HepG2 (cell line): ENCODE results near the gene FOXK2. TPM values are rescaled to one million over a fixed set of nuclear protein-coding genes. Genes with fewer than 3 reads are reported as not detected.

ENCODE experiments used
- ATAC-seq: fragments of 200-7000 bp; cut with Tn5 transposase; 3 replicates; pipeline ENCODE4 v1.9.1; 2020; ENCODE audit warnings: mild to moderate bottlenecking, moderate library complexity
- BruUV-seq: library from RNA; stranded (reverse); fragments of 400-500 nt; replicated peaks from 2 replicates; lab custom pipeline; 2021; lab: Mats Ljungman, UMichigan
- CTCF ChIA-PET: fragments of 300-600 bp; formaldehyde crosslinking; extraction: SDS; loops from one replicate; lab custom pipeline; 2021; ENCODE audit warnings: low total read pairs, inconsistent platforms, low intra/inter-chr PET ratio; lab: Yijun Ruan, JAX
- POLR2A ChIA-PET: fragments of 350-600 bp; sonication (Branson Sonifier 250); formaldehyde crosslinking; loops from one replicate; lab custom pipeline; 2020; ENCODE audit warnings: antibody characterized with exemption, inconsistent platforms; lab: Yijun Ruan, JAX
- DNase-seq: peaks from one replicate; pipeline ENCODE4 v3.0.0-alpha.2; 2015; ENCODE audit warnings: low spot score
- FAIRE-seq: peaks from 3 replicates; lab custom pipeline; 2011; peaks lifted over from hg19 to GRCh38; lab: Jason Lieb, UNC
- H2AFZ ChIP-seq: one replicate; pipeline ENCODE4 v1.6.1; 2011; ENCODE audit warnings: low read length, inconsistent platforms
- H3K27ac ChIP-seq: fragments of 300-600 bp; 3 replicates; pipeline ENCODE4 v1.8.0; 2011; ENCODE audit warnings: mixed run types, mild to moderate bottlenecking, mixed read lengths, low read length, inconsistent platforms; ENCODE audit not compliant: insufficient read depth; ENCODE audit errors: extremely low read length
- H3K27me3 ChIP-seq, 2 experiments: fragments of 200-600 bp in 1 of 2; 2 replicates in 1 of 2; 3 replicates in 1 of 2; pipeline versions ENCODE4 v1.6.0 to v1.8.0; 2011; ENCODE audit warnings: low read length in 2 of 2, mild to moderate bottlenecking in 2 of 2, moderate library complexity in 2 of 2, inconsistent platforms in 1 of 2; ENCODE audit not compliant: insufficient read depth in 2 of 2, control insufficient read depth in 1 of 2
- H3K36me3 ChIP-seq, 2 experiments: fragments of 200-600 bp in 1 of 2; replicated peaks in 1 of 2; 2 replicates in 1 of 2; 3 replicates in 1 of 2; pipeline versions ENCODE4 v1.5.1 to v1.8.0; 2011; ENCODE audit warnings: low read length in 2 of 2, inconsistent platforms in 1 of 2; ENCODE audit not compliant: insufficient read depth in 2 of 2, control insufficient read depth in 1 of 2
- H3K4me1 ChIP-seq: 2 replicates; pipeline ENCODE4 v1.5.1; 2012; ENCODE audit warnings: low read length, inconsistent platforms; ENCODE audit not compliant: insufficient read depth
- H3K4me2 ChIP-seq: 2 replicates; pipeline ENCODE4 v1.6.0; 2011; ENCODE audit warnings: low read depth, low read length, inconsistent platforms
- H3K4me3 ChIP-seq, 3 experiments: fragments of 200-600 bp in 1 of 3; sonication (generic), shearing (Covaris generic) in 1 of 3; replicated peaks in 1 of 3; 2 replicates each; pipeline ENCODE4 v1.5.1; 2011 to 2016; ENCODE audit warnings: low read length in 3 of 3, inconsistent platforms in 2 of 3, low read depth in 2 of 3, mild to moderate bottlenecking in 2 of 3, control low read depth in 1 of 3, mixed read lengths in 1 of 3; ENCODE audit not compliant: insufficient read depth in 1 of 3
- H3K79me2 ChIP-seq: one replicate; pipeline ENCODE4 v1.6.1; 2011; ENCODE audit warnings: low read length, inconsistent platforms; ENCODE audit not compliant: insufficient read depth
- H3K9ac ChIP-seq: 2 replicates; pipeline ENCODE4 v1.6.0; 2011; ENCODE audit warnings: mild to moderate bottlenecking, low read depth, low read length, inconsistent platforms; ENCODE audit not compliant: insufficient read depth
- H3K9me3 ChIP-seq: 2 replicates; pipeline ENCODE4 v1.5.1; 2012; ENCODE audit warnings: mild to moderate bottlenecking, low read length
- H4K20me1 ChIP-seq: 2 replicates; pipeline ENCODE4 v1.6.0; 2011; ENCODE audit warnings: inconsistent platforms, mild to moderate bottlenecking, low read length, moderate library complexity; ENCODE audit not compliant: insufficient read depth
- SAP130 ChIP-seq: IDR thresholded peaks from 2 replicates; pipeline ENCODE4 v1.6.1; 2016; ENCODE audit warnings: low read depth
- SMAD3 ChIP-seq: sonication (generic); formaldehyde crosslinking; IDR thresholded peaks from 2 replicates; pipeline ENCODE4 v1.4.0; 2020; ENCODE audit warnings: missing genetic modification reagents
- SMARCE1 ChIP-seq: fragments of 450-650 bp; IDR thresholded peaks from 2 replicates; pipeline ENCODE4 v1.6.1; 2017; ENCODE audit warnings: borderline replicate concordance
- SRF ChIP-seq: IDR thresholded peaks from 2 replicates; pipeline ENCODE4 v1.6.1; 2011; ENCODE audit warnings: mild to moderate bottlenecking, low read depth, low read length, moderate library complexity
- TOE1 ChIP-seq: sonication (generic); formaldehyde crosslinking; IDR thresholded peaks from 2 replicates; pipeline ENCODE4 v1.4.0; 2020; ENCODE audit warnings: mild to moderate bottlenecking, missing genetic modification reagents
- ZNF343 ChIP-seq: sonication (generic); formaldehyde crosslinking; IDR thresholded peaks from 2 replicates; pipeline ENCODE4 v1.4.0; 2020; ENCODE audit warnings: mild to moderate bottlenecking, missing genetic modification reagents
- ZNF501 ChIP-seq: sonication (generic); formaldehyde crosslinking; IDR thresholded peaks from 2 replicates; pipeline ENCODE4 v1.5.1; 2020; ENCODE audit warnings: mild to moderate bottlenecking, moderate library complexity, missing genetic modification reagents
- ZNF510 ChIP-seq: sonication (generic); formaldehyde crosslinking; IDR thresholded peaks from 2 replicates; pipeline ENCODE4 v1.4.0; 2020; ENCODE audit warnings: low read depth, mild to moderate bottlenecking, missing genetic modification reagents
- ZNF780A ChIP-seq: sonication (generic); formaldehyde crosslinking; IDR thresholded peaks from 2 replicates; pipeline ENCODE4 v1.8.0; 2022; ENCODE audit warnings: mild to moderate bottlenecking, missing genetic modification reagents, moderate library complexity
- WGBS: methylation state at CpG from one replicate; pipeline ENCODE4 v1.1.6; 2017; ENCODE audit warnings: low lambda C conversion rate; 5-methylcytosine and 5-hydroxymethylcytosine counted together
- in situ Hi-C: cut with HindIII; loops from 2 replicates; pipeline ENCODE4 v1.10.0; 2017; ENCODE audit warnings: low pct_unique_long_range_greater_than_20kb; ENCODE audit not compliant: extremely low pct_ligation_motif_present
- intact Hi-C: fragments of 100-400 bp; cut with micrococcal nuclease; formaldehyde crosslinking; loops from one replicate; pipeline ENCODE4 v1.10.0; 2022; ENCODE audit not compliant: unreplicated experiment
- polyA plus RNA-seq, 8 experiments: library from polyadenylated mRNA; depleted of rRNA in 3 of 8; stranded (reverse) in 7 of 8; unstranded in 1 of 8; fragments of >200 nt; fragmentation: Illumina TruSeq in 4 of 8; extraction: Trizol in 4 of 8; gene quantifications; 2 replicates each; pipeline versions ENCODE4 v1.2.1 to v1.2.3, GENCODE V29; 2011 to 2016; ENCODE audit warnings: low read depth in 4 of 8, missing spikeins in 1 of 8, mixed read lengths in 1 of 8; ENCODE audit not compliant: insufficient read depth in 1 of 8
- total RNA-seq, 5 experiments: library from RNA; depleted of rRNA; stranded (reverse); fragments of >200 nt; fragmentation: Illumina TruSeq; extraction: Trizol; gene quantifications; 2 replicates each; pipeline ENCODE4 v1.2.3, GENCODE V29; 2016; ENCODE audit warnings: low read depth in 1 of 5
- TF ChIP-seq, protein P1 (sequence below): sonication (generic); formaldehyde crosslinking; IDR thresholded peaks from 2 replicates; pipeline ENCODE4 v1.4.0; 2020; ENCODE audit warnings: missing genetic modification reagents
- TF ChIP-seq, protein P2 (sequence below): sonication (generic); formaldehyde crosslinking; conservative IDR thresholded peaks from 2 replicates; pipeline ENCODE4 v1.8.0; 2022; ENCODE audit warnings: low read depth, missing genetic modification reagents
- TF ChIP-seq, protein P3 (sequence below): sonication (generic); formaldehyde crosslinking; IDR thresholded peaks from 2 replicates; pipeline ENCODE4 v1.5.1; 2020; ENCODE audit warnings: mild to moderate bottlenecking, moderate library complexity, missing genetic modification reagents
- TF ChIP-seq, protein P4 (sequence below): sonication (generic); formaldehyde crosslinking; IDR thresholded peaks from 2 replicates; pipeline ENCODE4 v1.5.0; 2020; ENCODE audit warnings: mild to moderate bottlenecking, missing genetic modification reagents
- TF ChIP-seq, protein P5 (sequence below): IDR thresholded peaks from 2 replicates; pipeline ENCODE4 v1.6.1; 2012; ENCODE audit warnings: inconsistent platforms

The FOXK2 gene
- total and polyA plus RNA-seq, 2 of the 13 experiments (the other 11 are each of a cell fraction or from before 2014, with no cell fraction given), result 67.1 to 67.2 TPM

DNA sequence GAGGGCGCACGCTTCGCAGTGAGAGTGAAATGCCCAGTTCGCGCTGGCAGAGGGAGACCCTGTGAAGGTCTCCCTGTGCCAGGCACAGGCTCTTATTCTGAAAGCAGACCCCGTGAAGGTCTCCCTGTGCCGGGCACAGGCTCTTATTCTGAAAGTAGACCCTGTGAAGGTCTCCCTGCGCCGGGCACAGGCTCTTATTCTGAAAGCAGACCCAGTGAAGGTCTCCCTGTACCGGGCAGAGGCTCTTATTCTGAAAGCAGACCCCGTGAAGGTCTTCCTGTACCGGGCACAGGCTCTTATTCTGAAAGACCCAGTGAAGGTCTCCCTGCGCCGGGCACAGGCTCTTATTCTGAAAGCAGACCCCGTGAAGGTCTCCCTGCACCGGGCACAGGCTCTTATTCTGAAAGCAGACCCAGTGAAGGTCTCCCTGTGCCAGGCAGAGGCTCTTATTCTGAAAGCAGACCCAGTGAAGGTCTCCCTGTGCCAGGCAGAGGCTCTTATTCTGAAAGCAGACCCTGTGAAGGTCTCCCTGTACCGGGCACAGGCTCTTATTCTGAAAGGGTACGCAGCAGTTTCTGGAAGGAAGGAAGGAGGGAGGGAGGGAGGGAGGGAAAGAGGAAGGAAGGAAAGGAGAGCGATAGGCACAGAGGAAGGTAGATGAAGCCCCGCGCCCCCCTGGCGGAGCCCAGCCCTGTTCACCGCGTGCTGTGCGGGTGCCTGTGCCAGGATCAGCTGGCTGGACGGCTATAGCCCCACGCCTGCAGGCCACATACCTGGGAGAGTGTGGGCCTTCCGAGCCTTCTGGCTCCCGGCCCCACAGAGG lies 73.4 kb downstream of the FOXK2 start (continued):
- TF ChIP-seq SMAD3 (no peak), ZNF501 (CRISPR knock-in tag) (peak; percentile 8; the same call in 1 of the 2 replicates), SAP130 (no peak), SRF (no peak)
- TF ChIP-seq, protein P1, sequence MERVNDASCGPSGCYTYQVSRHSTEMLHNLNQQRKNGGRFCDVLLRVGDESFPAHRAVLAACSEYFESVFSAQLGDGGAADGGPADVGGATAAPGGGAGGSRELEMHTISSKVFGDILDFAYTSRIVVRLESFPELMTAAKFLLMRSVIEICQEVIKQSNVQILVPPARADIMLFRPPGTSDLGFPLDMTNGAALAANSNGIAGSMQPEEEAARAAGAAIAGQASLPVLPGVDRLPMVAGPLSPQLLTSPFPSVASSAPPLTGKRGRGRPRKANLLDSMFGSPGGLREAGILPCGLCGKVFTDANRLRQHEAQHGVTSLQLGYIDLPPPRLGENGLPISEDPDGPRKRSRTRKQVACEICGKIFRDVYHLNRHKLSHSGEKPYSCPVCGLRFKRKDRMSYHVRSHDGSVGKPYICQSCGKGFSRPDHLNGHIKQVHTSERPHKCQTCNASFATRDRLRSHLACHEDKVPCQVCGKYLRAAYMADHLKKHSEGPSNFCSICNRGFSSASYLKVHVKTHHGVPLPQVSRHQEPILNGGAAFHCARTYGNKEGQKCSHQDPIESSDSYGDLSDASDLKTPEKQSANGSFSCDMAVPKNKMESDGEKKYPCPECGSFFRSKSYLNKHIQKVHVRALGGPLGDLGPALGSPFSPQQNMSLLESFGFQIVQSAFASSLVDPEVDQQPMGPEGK (CRISPR knock-in tag), result 0 out of 2 replicates have a peak, but pooled peaks have one; percentile 2
- TF ChIP-seq, protein P2, sequence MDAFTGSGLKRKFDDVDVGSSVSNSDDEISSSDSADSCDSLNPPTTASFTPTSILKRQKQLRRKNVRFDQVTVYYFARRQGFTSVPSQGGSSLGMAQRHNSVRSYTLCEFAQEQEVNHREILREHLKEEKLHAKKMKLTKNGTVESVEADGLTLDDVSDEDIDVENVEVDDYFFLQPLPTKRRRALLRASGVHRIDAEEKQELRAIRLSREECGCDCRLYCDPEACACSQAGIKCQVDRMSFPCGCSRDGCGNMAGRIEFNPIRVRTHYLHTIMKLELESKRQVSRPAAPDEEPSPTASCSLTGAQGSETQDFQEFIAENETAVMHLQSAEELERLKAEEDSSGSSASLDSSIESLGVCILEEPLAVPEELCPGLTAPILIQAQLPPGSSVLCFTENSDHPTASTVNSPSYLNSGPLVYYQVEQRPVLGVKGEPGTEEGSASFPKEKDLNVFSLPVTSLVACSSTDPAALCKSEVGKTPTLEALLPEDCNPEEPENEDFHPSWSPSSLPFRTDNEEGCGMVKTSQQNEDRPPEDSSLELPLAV (CRISPR knock-in tag), result no peak

DNA sequence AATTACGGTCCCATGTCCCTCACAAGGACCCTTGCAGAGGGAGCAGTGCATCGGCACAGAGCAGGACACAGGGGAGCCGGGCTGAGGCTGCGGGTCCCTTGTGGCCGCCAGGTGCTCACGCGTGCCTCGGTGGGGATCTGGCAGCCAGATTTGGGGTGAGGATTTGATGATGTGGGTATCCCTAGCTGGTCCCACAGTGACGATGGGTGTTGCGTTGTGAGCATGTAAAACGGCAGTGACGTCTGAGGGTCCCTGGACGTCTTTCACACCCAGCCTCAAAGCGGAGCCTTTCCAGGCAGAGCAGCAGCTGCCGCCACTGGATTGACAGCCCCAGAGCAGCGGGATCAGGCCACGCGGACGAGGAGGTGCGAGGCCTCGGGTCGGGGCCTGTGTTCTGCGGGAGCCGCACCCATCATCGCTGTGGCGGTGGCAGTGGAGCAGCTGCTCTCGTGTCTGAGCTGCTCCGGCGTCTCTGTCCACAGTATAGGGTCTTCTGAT lies 74.1 kb downstream of the FOXK2 start:
- no peak for FAIRE-seq
- Histone ChIP-seq H3K4me1 (peaks cover 27% of the 10 kb centered on the region), H4K20me1 (peaks cover 14% of the 10 kb centered on the region; the same call in 1 of the 2 replicates), H3K36me3 (peaks cover 27 to 45% of the 10 kb centered on the region in 2 experiments), H3K79me2 (no peaks in the 10 kb centered on the region), H3K27me3 (no peaks in the 10 kb centered on the region), H3K4me3 (peak overlapping the region; percentile 7 to 70 (median 38); a peak in 4 of 6 replicates), H3K27ac (peak overlapping the region; percentile 72), H3K9me3 (no peaks in the 10 kb centered on the region), H3K9ac (peak overlapping the region; percentile 60), H3K4me2 (peak overlapping the region; percentile 92), H2AFZ (no peak overlapping the region)
- CTCF ChIA-PET, result no interaction called here
- BruUV-seq, result no TSS peak
- POLR2A ChIA-PET, result no interaction called here
- no peak; the same call in 2 of the 3 replicates for ATAC-seq
- no peak for DNase-seq
- in situ Hi-C loops, result no loop called here
- 86% methylated on average over 29 of the region's 29 CpGs for WGBS
- intact Hi-C loops, result no loop called here
- TF ChIP-seq SRF (no peak), SMARCE1 (no peak), ZNF510 (CRISPR knock-in tag) (no peak), TOE1 (CRISPR knock-in tag) (no peak), ZNF343 (no peak), ZNF780A (CRISPR knock-in tag) (no peak)
- TF ChIP-seq, protein P3, sequence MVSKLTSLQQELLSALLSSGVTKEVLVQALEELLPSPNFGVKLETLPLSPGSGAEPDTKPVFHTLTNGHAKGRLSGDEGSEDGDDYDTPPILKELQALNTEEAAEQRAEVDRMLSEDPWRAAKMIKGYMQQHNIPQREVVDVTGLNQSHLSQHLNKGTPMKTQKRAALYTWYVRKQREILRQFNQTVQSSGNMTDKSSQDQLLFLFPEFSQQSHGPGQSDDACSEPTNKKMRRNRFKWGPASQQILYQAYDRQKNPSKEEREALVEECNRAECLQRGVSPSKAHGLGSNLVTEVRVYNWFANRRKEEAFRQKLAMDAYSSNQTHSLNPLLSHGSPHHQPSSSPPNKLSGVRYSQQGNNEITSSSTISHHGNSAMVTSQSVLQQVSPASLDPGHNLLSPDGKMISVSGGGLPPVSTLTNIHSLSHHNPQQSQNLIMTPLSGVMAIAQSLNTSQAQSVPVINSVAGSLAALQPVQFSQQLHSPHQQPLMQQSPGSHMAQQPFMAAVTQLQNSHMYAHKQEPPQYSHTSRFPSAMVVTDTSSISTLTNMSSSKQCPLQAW (CRISPR knock-in tag), result no peak
- TF ChIP-seq, protein P4, sequence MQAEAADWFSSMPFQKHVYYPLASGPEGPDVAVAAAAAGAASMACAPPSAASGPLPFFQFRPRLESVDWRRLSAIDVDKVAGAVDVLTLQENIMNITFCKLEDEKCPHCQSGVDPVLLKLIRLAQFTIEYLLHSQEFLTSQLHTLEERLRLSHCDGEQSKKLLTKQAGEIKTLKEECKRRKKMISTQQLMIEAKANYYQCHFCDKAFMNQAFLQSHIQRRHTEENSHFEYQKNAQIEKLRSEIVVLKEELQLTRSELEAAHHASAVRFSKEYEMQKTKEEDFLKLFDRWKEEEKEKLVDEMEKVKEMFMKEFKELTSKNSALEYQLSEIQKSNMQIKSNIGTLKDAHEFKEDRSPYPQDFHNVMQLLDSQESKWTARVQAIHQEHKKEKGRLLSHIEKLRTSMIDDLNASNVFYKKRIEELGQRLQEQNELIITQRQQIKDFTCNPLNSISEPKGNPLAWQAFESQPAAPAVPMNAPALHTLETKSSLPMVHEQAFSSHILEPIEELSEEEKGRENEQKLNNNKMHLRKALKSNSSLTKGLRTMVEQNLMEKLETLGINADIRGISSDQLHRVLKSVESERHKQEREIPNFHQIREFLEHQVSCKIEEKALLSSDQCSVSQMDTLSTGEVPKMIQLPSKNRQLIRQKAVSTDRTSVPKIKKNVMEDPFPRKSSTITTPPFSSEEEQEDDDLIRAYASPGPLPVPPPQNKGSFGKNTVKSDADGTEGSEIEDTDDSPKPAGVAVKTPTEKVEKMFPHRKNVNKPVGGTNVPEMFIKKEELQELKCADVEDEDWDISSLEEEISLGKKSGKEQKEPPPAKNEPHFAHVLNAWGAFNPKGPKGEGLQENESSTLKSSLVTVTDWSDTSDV, result peak; percentile 77; the same call in 1 of the 2 replicates
- TF ChIP-seq, protein P5, sequence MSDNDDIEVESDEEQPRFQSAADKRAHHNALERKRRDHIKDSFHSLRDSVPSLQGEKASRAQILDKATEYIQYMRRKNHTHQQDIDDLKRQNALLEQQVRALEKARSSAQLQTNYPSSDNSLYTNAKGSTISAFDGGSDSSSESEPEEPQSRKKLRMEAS, result no peak
